DOHH2 (cell line): ENCODE data around the gene ZNF503.

ENCODE experiments used
- CTCF ChIP-seq: fragments of 200-600 bp; sonication (generic); IDR thresholded peaks from one replicate; pipeline ENCODE4 v1.5.1; 2014; ENCODE audit warnings: antibody characterized with exemption, mild to moderate bottlenecking, low read depth, low read length; ENCODE audit not compliant: poor library complexity, severe bottlenecking
- EZH2phosphoT487 ChIP-seq: fragments of 200-600 bp; sonication (generic); IDR thresholded peaks from 2 replicates; pipeline ENCODE4 v1.6.1; 2017; ENCODE audit warnings: borderline replicate concordance, mild to moderate bottlenecking, antibody characterized with exemption, low read length, moderate library complexity, mixed read lengths

- TF ChIP-seq CTCF (no peak), EZH2phosphoT487 (no peak)
Measured at GRCh38 chr10:75417522-75417927, 16.0 kb upstream of the ZNF503 start.
